H1 (cell line): Measurements from ENCODE around the gene ZBTB16. TPM values are rescaled to one million over a fixed set of nuclear protein-coding genes. Genes with fewer than 3 reads are reported as not detected.

ENCODE experiments used
- BRCA1 ChIP-seq: IDR thresholded peaks from 2 replicates; pipeline ENCODE4 v1.6.1; 2012; ENCODE audit warnings: low read depth, low read length, improper control_type of control experiment
- CHD1 ChIP-seq: IDR thresholded peaks from 2 replicates; pipeline ENCODE4 v1.6.1; 2012; ENCODE audit warnings: low read depth, low read length, improper control_type of control experiment
- CHD7 ChIP-seq: fragments of 300-600 bp; sonication (generic); IDR thresholded peaks from 2 replicates; pipeline ENCODE4 v1.7.1; 2012; ENCODE audit warnings: low read length, moderate library complexity, mild to moderate bottlenecking, inconsistent platforms; ENCODE audit not compliant: insufficient replicate concordance
- CTBP2 ChIP-seq: IDR thresholded peaks from 2 replicates; pipeline ENCODE4 v1.7.0; 2011; ENCODE audit warnings: borderline replicate concordance, mild to moderate bottlenecking, moderate library complexity, mixed read lengths, low read length; ENCODE audit not compliant: insufficient read depth, insufficient read length
- PHF8 ChIP-seq: fragments of 200-600 bp; sonication (generic); conservative IDR thresholded peaks from 2 replicates; pipeline ENCODE4 v1.7.1; 2012; ENCODE audit warnings: low read depth, mild to moderate bottlenecking, inconsistent platforms, low read length, moderate library complexity
- RBBP5 ChIP-seq: IDR thresholded peaks from 2 replicates; pipeline ENCODE4 v1.7.1; 2012; ENCODE audit warnings: low read depth, mild to moderate bottlenecking, inconsistent platforms, low read length, moderate library complexity, borderline replicate concordance
- RNF2 ChIP-seq: fragments of 200-900, 300-1000 bp; sonication (generic); IDR thresholded peaks from 2 replicates; pipeline ENCODE4 v1.7.1; 2016; ENCODE audit warnings: borderline replicate concordance, low read depth, mild to moderate bottlenecking, antibody characterized with exemption, low read length; ENCODE audit not compliant: poor library complexity, severe bottlenecking; ENCODE audit errors: missing control alignments
- RXRA ChIP-seq: IDR thresholded peaks from 2 replicates; pipeline ENCODE4 v1.6.1; 2011; ENCODE audit warnings: low read depth, mild to moderate bottlenecking, low read length, moderate library complexity; ENCODE audit not compliant: insufficient read depth
- YY1 ChIP-seq: IDR thresholded peaks from 2 replicates; pipeline ENCODE4 v1.6.1; 2011; ENCODE audit warnings: low read depth, mild to moderate bottlenecking, low read length
- polyA plus RNA-seq, 7 experiments: library from polyadenylated mRNA; depleted of rRNA in 3 of 7; stranded (reverse) in 5 of 7; unstranded in 2 of 7; fragments of >200 nt in 5 of 7; fragments of 200-250 nt in 2 of 7; gene quantifications; 1 replicate in 5 of 7; 2 replicates in 1 of 7; 4 replicates in 1 of 7; pipeline versions ENCODE4 v1.2.1 to v1.2.3, GENCODE V29; 2011 to 2013; ENCODE audit warnings: missing spikeins in 2 of 7, mixed read lengths in 2 of 7
- total RNA-seq: library from RNA; stranded (reverse); fragmentation: NEBNext Ultra II Directional; extraction: Animal tissue kit (Norgen Biotek cat#: 25700); gene quantifications from 2 replicates; pipeline ENCODE4 v1.2.1, GENCODE V29; 2021

ZBTB16 gene
- total and polyA plus RNA-seq, 2 of the 8 experiments (the other 6 are each of a cell fraction or from before 2014, with no cell fraction given) = 0.12 to 0.61 TPM

DNA sequence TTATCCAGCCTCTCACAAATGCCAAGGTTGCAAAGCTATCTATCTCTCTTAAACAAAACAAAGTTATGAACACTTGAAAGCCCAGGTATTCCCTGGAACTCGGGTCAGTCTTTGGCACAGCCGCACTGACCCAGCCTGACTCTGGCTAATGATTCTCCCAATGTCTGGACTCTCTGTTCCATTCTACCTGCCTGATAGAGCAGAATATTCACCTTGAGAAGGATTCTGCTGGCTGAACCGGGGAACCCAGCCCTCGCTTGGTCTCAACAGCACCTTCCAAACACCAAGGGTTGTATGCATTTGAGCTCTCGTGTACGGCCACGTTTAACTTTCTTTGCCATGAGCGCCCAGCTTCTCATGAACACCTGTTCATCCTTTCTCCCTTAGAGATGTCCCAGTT, 116.8 kb downstream of the ZBTB16 start (continued):
- TF ChIP-seq CHD7 = no peak
- no peak for TF ChIP-seq PHF8
- TF ChIP-seq CTBP2 = no peak
- no peak for TF ChIP-seq CHD1
- no peak for TF ChIP-seq YY1
- no peak for TF ChIP-seq RNF2
- no peak for TF ChIP-seq BRCA1
- no peak for TF ChIP-seq RBBP5
- TF ChIP-seq RXRA = no peak
